Measurements from ENCODE around the gene AK3.

The AK3 gene

DNA sequence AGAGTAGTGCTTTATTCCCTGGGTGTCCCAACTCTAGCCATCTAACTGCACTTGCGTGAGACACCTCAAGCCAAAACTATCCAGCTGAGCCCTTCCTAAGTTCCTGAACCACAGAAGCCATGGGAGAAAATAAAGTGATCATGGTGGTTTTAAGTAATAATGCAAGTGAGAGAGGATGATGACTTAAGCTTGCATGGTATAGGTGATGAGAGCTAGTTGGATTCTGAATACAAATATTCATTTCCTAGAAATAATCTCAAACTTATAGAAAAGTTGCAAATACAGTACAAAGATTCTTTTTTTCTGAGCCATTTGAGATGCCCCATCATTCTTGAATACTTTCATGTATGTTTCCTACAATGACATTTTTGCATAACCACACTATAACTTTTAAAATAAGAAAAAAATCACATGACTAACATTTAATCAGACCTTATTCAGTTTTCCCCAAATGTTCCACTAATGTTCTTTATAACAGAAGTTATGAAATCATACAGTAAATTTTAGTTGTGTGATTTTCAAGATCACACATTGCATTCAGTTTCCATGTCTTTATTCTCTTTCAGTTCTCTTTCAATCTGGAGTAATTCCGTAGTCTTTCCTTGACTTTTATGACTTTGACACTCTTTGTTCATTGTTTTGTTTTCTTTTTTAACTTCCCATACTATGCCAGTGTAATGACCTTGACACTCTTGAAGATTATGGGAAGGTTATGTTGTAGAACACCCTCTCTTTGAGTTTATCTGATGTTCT lies 5.5 kb upstream of the AK3 start:
- DNase-seq = no peak

DNA sequence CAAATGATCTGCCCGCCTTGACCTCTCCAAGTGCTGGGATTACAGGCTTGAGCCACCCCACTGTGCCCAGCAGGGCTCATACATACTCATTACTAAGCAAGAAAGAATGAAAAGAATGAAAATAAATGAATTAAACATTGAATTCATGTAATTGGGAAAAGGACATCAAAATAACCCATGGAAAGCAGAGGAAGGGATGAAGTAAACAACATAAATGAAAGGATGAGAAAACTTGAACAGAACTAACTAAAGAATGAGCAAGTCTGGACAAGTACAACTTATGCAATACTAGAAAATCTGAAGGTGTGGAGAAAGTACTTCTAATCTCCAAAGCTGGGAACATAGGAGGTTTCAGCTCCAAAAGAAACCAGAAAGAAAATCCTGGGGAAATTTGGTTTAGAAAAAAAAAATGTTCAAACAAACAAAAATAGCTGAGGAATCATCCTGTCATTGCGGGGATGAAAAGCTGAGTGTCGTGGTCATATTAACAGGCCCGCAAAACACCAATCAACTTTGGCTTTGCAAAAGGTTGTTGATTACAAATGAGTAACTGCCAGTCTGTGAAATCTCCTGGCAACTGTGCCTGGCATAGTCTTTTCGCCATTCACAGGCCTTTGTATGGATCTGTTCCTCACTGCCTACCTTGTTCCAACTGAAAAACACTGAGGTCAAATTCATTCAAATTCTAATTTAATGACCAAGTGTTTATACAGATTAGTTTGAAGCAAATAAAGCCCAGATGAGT lies 2.3 kb upstream of the AK3 start:
- DNase-seq = no peak

DNA sequence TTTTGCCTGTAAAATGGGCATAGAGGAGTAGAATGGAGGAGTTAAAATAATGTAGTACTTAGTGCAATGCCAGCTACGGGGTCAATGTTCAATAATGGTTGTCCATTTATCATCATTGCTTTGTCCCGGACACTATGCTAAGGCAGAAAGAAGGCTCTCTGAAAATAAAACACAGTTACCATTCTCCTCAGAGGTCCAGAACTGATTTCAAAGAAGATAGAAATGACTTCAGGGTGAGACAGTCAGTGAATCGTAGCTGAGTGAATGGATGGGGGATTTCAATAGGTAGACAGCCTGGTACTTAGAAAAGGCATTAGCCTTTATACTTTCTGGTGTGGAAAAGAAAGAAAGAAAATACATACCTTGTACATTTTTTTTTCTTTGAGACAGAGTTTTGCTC lies 1.2 kb upstream of the AK3 start:
- no peak for DNase-seq

DNA sequence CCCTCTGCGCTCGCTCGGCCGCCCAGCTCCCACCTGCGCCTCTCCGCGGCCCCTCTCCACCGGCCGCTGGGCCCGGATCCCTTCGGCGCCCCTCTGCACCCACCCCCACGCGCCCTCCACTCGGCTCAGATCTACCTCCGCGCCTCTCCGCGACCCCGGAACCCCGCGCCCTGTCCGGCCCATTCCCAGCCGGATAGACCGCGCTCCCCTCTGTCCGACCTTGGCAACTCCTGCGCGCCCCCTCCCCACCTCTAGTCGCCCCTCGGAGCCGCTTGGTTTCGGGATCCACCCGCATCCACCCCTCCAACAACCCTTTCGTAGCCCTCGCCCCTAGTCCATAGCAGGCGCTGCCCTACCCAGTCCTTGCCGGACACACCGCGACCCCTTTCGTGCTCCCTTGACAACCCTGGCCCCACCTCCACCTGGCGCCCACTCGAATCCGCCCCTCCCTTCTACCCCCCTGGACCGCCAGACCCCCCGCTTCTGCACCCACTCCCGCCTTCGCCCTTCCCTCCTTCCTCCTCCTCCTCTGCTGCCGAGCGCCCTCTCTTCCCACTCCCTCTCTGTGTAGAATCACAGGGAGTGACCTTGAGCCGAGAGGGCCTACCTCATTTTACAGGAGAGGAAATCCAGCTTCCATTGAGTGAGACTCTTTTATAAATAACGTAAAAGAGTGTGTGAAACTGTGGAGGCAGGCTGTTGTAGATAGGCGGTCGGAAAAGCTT lies 525 bp upstream of the AK3 start:
- DNase-seq = peak; percentile 27

DNA sequence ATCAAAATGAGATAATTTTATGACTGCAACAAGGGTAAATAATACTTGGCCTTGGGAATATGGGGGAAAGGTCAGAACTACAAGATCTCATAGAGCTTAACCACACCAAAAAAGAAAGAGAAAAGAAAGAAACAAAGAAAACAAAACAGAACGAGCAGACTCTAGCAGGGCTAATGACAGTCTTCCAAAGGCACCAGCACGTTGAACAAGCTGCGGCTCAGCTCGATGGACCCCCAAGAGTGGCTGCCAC lies 689 bp downstream of the AK3 start:
- no peak for DNase-seq

GRCh38 chr9:4739587-4740387 lies 1.2 kb downstream of the AK3 start:
- DNase-seq = no peak

DNA sequence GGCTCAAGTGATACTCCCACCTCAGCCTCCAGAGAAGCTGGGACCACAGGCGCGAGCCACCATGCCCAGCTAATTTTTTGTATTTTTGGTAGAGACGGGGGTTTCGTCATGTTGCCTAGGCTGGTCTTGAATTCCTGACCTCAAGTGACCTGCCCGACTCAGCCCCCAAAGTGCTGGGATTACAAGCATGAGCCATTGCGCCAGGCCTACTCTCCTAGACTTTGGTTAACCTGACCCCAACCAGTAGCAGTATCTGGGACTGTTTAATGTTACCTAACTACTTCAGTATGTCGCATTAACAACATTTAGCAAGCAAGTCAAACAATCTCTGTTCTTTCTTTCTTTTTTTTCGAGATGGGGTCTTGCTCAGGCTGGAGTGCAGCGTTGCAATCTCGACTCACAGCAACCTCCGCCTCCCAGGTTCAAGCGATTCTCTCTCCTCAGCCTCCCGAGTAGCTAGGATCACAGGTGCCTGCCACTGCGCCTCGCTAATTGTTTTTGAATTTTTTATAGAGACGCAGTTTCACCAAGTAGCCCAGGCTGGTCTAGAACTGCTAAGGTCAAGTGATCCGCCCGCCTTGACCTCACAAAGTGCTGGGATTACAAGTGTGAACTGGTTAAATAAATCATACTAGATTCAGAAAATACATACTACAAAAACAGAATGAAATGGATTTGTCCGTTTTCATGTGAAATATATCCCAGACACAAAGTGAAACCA lies 2.0 kb downstream of the AK3 start:
- DNase-seq = no peak

- no peak for DNase-seq
Measured at GRCh38 chr9:4734150-4734549, 6.9 kb downstream of the AK3 start.

GRCh38 chr9:4732890-4733289 lies 8.1 kb downstream of the AK3 start:
- DNase-seq = no peak

GRCh38 chr9:4727593-4727992 lies 13.4 kb downstream of the AK3 start:
- no peak for DNase-seq

DNA sequence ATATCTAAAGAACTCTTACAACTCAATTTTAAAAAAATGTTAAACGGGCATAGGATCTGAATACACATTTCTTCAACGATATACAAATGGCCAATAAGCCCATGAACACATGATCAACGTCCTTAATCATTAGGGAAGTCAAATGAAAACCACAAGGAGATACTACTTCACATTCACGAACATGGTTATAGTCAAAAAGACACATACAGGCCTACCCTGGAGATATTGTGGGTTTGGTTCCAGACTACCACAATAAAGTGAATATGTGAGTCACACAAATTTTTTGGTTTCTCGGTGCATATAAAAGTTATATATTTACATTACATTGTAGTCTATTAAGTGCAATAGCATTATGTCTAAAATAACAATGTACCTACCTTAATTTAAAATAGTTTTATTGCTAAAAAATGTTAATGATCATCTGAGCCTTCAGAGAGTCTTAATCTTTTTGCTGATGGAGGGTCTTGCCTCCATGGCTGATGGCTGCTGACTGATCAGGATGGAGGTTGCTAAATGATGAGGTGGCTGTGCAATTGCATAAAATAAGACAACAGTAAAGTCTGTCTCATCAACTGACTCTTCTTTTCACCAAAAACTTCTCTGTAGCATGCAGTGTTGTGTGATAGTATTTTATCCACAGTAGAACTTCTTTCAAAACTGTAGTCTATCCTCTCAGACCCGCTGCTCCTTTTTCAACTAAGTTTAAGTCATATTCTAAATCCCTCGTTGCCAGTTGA lies 15.1 kb downstream of the AK3 start:
- no peak for DNase-seq

GRCh38 chr9:4721736-4722135 lies 19.3 kb downstream of the AK3 start:
- DNase-seq = no peak

DNA sequence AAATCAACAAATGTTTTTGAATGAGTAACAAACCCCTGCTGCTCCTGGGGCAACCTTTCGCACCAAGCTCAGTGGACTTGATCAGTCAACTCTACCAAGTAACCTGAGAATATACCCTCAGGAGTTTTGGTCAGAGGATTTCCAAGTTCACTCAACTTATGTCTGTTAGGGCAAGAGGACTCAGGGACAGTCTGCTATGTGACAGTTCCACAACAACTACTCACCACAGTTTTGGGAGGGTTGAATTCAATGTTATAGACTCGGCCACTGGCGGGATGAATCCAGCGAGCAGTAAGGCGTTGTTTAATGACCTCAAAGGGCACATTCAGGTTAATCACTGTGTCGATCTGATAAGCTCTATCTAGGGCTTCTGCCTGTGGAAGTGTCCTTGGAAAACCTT lies 22.1 kb downstream of the AK3 start:
- no peak for DNase-seq

- no peak for DNase-seq
Measured at GRCh38 chr9:4717815-4718214, 23.2 kb downstream of the AK3 start.

DNA sequence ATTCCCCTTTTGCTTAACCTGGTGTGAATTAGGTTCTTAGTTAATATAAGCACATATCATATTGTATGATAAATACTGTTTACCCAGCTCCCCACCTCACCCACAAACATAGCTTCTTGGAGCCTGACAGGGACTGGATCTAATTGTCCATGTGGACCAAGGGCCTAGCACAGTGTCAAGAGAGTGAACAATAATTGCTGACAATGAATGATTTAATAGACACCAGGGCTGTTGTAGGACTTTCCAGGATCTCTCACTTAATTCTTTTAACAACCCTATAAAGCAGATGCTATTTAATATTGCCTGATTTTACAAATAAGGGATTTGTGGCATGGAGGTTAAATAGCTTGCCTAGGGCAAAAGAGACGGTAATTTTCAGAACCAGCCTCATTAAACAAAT lies 24.8 kb downstream of the AK3 start:
- DNase-seq = no peak

GRCh38 chr9:4714266-4715016 lies 26.6 kb downstream of the AK3 start:
- DNase-seq = no peak

DNA sequence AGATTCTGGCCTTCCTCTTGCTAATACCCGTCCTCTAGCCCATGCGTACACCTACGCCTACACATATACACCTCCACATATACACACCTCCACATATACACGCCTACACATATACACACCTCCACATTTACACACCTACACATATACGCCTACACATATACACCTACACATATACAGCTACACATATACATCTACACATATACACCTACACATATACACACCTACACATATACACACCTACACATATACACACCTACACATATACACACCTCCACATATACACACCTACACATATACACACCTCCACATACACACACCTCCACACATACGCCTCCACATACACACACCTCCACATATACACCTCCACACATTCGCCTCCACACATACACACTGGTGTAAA lies 27.2 kb downstream of the AK3 start:
- no peak for DNase-seq

DNA sequence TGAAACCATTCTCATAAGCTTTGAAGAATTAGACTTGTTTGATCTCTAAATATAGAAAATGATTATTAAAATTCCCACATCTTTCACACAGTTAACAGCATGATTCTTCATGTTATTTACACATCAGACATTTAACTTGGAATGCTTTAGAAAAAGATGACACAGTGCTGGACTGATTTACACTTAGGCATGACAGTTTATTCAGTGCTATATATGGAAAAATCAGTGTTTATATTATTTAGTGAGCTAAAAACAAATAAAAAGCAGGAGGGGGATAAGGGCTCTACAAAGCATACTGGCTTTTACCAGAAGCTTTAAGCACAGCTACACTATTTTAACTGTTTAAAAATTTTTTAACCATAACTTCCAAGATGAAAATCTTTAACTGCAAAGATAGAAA lies 31.6 kb downstream of the AK3 start:
- DNase-seq = no peak

DNA sequence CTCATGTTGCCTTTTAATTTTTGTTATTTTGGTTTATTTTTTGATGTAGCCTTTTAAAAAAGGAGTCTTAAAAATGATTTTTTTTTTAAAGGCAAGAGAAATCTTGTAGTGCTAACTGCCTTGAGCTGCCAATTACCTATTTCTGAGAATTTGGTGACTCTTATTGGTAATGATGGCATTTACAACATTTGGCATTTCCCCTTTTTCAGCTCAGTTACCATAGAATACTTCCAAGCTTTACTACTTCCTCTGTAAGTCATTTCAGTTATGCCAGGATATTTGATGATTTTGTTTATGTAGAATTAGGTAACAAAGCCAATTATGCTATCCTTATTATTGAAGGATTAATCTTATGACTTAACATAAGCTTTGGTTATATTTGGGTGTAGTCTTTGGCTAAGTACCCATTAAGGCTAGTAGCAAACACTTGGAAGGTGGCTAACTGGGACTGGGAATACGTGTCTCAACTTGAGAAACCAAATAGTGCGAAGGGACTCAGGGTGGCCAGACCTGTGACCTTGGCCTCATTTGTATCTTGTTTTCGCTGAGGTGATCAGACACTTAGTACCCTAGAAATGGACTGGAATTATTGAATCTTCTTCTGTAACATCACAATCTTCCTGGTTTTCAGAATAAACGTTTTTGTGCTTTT lies 33.9 kb downstream of the AK3 start:
- no peak for DNase-seq

DNA sequence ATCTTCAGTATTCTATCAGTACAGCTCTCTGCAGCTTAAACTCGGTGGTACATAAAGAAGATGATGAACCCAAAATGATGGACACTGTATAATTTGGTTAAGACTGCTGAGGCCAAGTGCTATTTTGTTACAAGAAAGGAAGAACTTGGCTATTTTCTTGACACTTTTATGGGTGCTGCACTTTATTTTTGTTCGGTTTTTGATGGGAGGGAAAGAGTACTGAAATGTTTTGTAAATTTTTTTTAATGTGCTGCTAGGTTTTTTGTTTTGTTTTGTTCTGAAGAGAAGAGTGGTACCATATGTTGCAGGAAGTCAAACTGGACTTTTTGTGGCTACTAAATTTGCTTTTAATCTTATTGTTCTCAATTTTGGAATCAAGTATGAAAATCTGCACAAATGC lies 35.0 kb downstream of the AK3 start:
- no peak for DNase-seq

DNA sequence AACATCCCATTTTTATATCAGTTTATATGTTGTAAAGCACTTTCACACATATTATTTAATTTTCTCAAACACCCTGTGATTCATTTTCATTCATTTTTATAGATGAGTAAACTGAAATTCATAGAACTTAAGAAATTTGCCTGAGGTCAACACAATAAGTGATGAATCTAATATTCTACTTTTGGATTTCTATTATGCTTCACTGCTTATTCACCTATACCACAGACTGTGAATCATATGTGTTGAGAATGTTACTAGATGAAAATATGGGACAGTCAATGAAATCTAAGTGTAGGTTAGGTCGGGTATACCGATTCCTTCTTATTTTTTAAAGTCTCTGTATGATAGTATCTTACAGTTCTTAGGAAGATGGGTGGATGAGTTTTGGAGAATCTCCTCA lies 36.9 kb downstream of the AK3 start:
- DNase-seq = no peak
